Raji (cell line): ENCODE data around the gene KRTAP1-1.
"Not testable (repeated sequence)": the region's sequence is repeated elsewhere in the genome, so short reads cannot be mapped to it uniquely, and the experiment has no call there.

Source experiments
- POLR2A ChIP-seq: IDR thresholded peaks from 2 replicates; pipeline ENCODE4 v1.6.1; 2011; ENCODE audit warnings: low read depth, low read length, control low read depth; ENCODE audit not compliant: insufficient read depth

KRTAP1-1 gene

GRCh38 chr17:41055130-41055529, 13.9 kb upstream of the KRTAP1-1 start, which contains the start of gene KRTAP2-2:
KRTAP2-2 (minus strand) TSS chr17:41055230; CDS start chr17:41055211, 19 bp downstream.
- not testable (repeated sequence) for TF ChIP-seq POLR2A

- no peak for TF ChIP-seq POLR2A
Observed at GRCh38 chr17:41054025-41054424, 12.8 kb upstream of the KRTAP1-1 start.

- no peak for TF ChIP-seq POLR2A
Observed at GRCh38 chr17:41052566-41052965, 11.3 kb upstream of the KRTAP1-1 start.

GRCh38 chr17:41049110-41049509, 7.9 kb upstream of the KRTAP1-1 start:
- TF ChIP-seq POLR2A: no peak

- no peak for TF ChIP-seq POLR2A
Observed at GRCh38 chr17:41048441-41048840, 7.2 kb upstream of the KRTAP1-1 start.

GRCh38 chr17:41046735-41047465, 5.7 kb upstream of the KRTAP1-1 start, which contains the start of gene KRTAP2-1:
KRTAP2-1 (minus strand) TSS chr17:41047316; CDS start chr17:41047267, 49 bp downstream.
- not testable (repeated sequence) for TF ChIP-seq POLR2A

- TF ChIP-seq POLR2A: no peak
Observed at GRCh38 chr17:41042953-41043352, 1.7 kb upstream of the KRTAP1-1 start.

- no peak for TF ChIP-seq POLR2A
Observed at GRCh38 chr17:41037853-41038350, 3.3 kb downstream of the KRTAP1-1 start.

- not testable (repeated sequence) for TF ChIP-seq POLR2A
Observed at GRCh38 chr17:41034346-41034935, 6.8 kb downstream of the KRTAP1-1 start, which contains the start of gene KRTAP1-3. KRTAP1-3 (minus strand) TSS chr17:41034874; CDS start chr17:41034821, 53 bp downstream.

GRCh38 chr17:41029633-41030245, 11.5 kb downstream of the KRTAP1-1 start, which contains the start of gene KRTAP1-4:
KRTAP1-4 (minus strand) TSS chr17:41030195; CDS start chr17:41030078, 117 bp downstream.
- no peak for TF ChIP-seq POLR2A

- TF ChIP-seq POLR2A: no peak
Observed at GRCh38 chr17:41026715-41027471, 14.4 kb downstream of the KRTAP1-1 start, which contains the start of gene KRTAP1-5. KRTAP1-5 (minus strand) TSS chr17:41027208; CDS start chr17:41027155, 53 bp downstream.

GRCh38 chr17:41024697-41025096, 16.6 kb downstream of the KRTAP1-1 start:
- TF ChIP-seq POLR2A: no peak

GRCh38 chr17:41020336-41020735, 20.9 kb downstream of the KRTAP1-1 start:
- no peak for TF ChIP-seq POLR2A

GRCh38 chr17:41019415-41019814, 21.8 kb downstream of the KRTAP1-1 start:
- TF ChIP-seq POLR2A: no peak

- TF ChIP-seq POLR2A: no peak
Observed at GRCh38 chr17:41018541-41018940, 22.7 kb downstream of the KRTAP1-1 start.
